SK-N-SH treated with all-trans-retinoic acid at 6 μM for 48 hours (cell line): ENCODE results near the gene USP54.

ENCODE experiments used
- ATAC-seq: fragments of 200-7000 bp; cut with Tn5 transposase; 3 replicates; pipeline ENCODE4 v1.9.1; 2020; ENCODE audit warnings: mild to moderate bottlenecking, moderate library complexity
- ARNTL ChIP-seq: fragments of 450-650 bp; formaldehyde crosslinking; IDR thresholded peaks from 2 replicates; pipeline ENCODE4 v1.5.0; 2020; ENCODE audit warnings: low read depth, mild to moderate bottlenecking, moderate library complexity, borderline replicate concordance
- CREB5 ChIP-seq: fragments of 250-450 bp; sonication (Bioruptor Pico); IDR thresholded peaks from 2 replicates; pipeline ENCODE4 v1.5.1; 2020; ENCODE audit warnings: low read depth, mild to moderate bottlenecking, moderate library complexity
- CSDC2 ChIP-seq: fragments of 250-450 bp; sonication (Bioruptor Pico); IDR thresholded peaks from 2 replicates; pipeline ENCODE4 v1.5.0; 2020; ENCODE audit warnings: mild to moderate bottlenecking, moderate library complexity
- CSRNP3 ChIP-seq: fragments of 250-450 bp; sonication (Bioruptor Pico); IDR thresholded peaks from 2 replicates; pipeline ENCODE4 v1.5.1; 2021; ENCODE audit warnings: mild to moderate bottlenecking, moderate library complexity
- ESRRG ChIP-seq: fragments of 250-450 bp; sonication (Bioruptor Pico); IDR thresholded peaks from 2 replicates; pipeline ENCODE4 v1.6.1; 2021; ENCODE audit warnings: mild to moderate bottlenecking
- GLIS3 ChIP-seq: fragments of 250-450 bp; sonication (Bioruptor Pico); IDR thresholded peaks from 2 replicates; pipeline ENCODE4 v1.5.0; 2020; ENCODE audit warnings: mild to moderate bottlenecking, moderate library complexity
- ISL1 ChIP-seq: fragments of 250-450 bp; sonication (Bioruptor Pico); IDR thresholded peaks from 2 replicates; pipeline ENCODE4 v2.1.2; 2022; ENCODE audit warnings: mild to moderate bottlenecking, moderate library complexity
- OSR1 ChIP-seq: fragments of 250-450 bp; sonication (Bioruptor Pico); IDR thresholded peaks from 2 replicates; pipeline ENCODE4 v1.8.0; 2022; ENCODE audit warnings: moderate library complexity, mild to moderate bottlenecking, inconsistent platforms
- PPARA ChIP-seq: fragments of 250-450 bp; sonication (Bioruptor Pico); IDR thresholded peaks from 2 replicates; pipeline ENCODE4 v1.5.0; 2020; ENCODE audit warnings: mild to moderate bottlenecking, borderline replicate concordance
- RARB ChIP-seq: fragments of 250-450 bp; sonication (Bioruptor Pico); IDR thresholded peaks from 2 replicates; pipeline ENCODE4 v1.8.0; 2021; ENCODE audit warnings: mild to moderate bottlenecking, moderate library complexity
- TCF4 ChIP-seq: fragments of 250-450 bp; sonication (Bioruptor Pico); IDR thresholded peaks from 2 replicates; pipeline ENCODE4 v1.8.0; 2021; ENCODE audit warnings: mild to moderate bottlenecking, moderate library complexity, borderline replicate concordance
- TOX ChIP-seq: fragments of 250-450 bp; sonication (Bioruptor Pico); IDR thresholded peaks from 2 replicates; pipeline ENCODE4 v1.8.0; 2021; ENCODE audit warnings: mild to moderate bottlenecking, moderate library complexity, borderline replicate concordance
- TSHZ2 ChIP-seq: fragments of 250-450 bp; sonication (Bioruptor Pico); IDR thresholded peaks from 2 replicates; pipeline ENCODE4 v1.5.0; 2020; ENCODE audit warnings: mild to moderate bottlenecking, moderate library complexity
- ZFP3 ChIP-seq: fragments of 250-450 bp; sonication (Bioruptor Pico); IDR thresholded peaks from 2 replicates; pipeline ENCODE4 v1.5.0; 2020; ENCODE audit warnings: mild to moderate bottlenecking, moderate library complexity
- ZFP30 ChIP-seq: fragments of 450-650 bp; formaldehyde crosslinking; IDR thresholded peaks from 2 replicates; pipeline ENCODE4 v1.5.0; 2022; ENCODE audit warnings: mild to moderate bottlenecking, moderate library complexity
- ZNF565 ChIP-seq: fragments of 450-650 bp; formaldehyde crosslinking; conservative IDR thresholded peaks from 2 replicates; pipeline ENCODE4 v1.5.0; 2020; ENCODE audit warnings: low read depth, mild to moderate bottlenecking, moderate library complexity
- ZNF70 ChIP-seq: fragments of 450-650 bp; formaldehyde crosslinking; IDR thresholded peaks from 2 replicates; pipeline ENCODE4 v1.5.0; 2020; ENCODE audit warnings: mild to moderate bottlenecking, moderate library complexity
- ZNF8 ChIP-seq: fragments of 450-650 bp; formaldehyde crosslinking; IDR thresholded peaks from 2 replicates; pipeline ENCODE4 v1.5.0; 2020; ENCODE audit warnings: mild to moderate bottlenecking, moderate library complexity

USP54 gene

GRCh38 chr10:73628405-73628804 is 37.3 kb upstream of the USP54 start:
- TF ChIP-seq TCF4 (no peak), TSHZ2 (CRISPR knock-in tag) (no peak), ZFP30 (no peak), PPARA (CRISPR knock-in tag) (no peak), ISL1 (no peak), OSR1 (no peak), ARNTL (no peak), ZNF8 (CRISPR knock-in tag) (no peak)
- no peak for ATAC-seq

GRCh38 chr10:73627300-73627699 is 36.2 kb upstream of the USP54 start:
- no peak for ATAC-seq
- TF ChIP-seq ZNF70 (CRISPR knock-in tag) (no peak), ESRRG (CRISPR knock-in tag) (no peak), TOX (CRISPR knock-in tag) (no peak), PPARA (CRISPR knock-in tag) (no peak), CSDC2 (no peak), ZNF565 (CRISPR knock-in tag) (no peak), ZFP3 (CRISPR knock-in tag) (no peak), CSRNP3 (CRISPR knock-in tag) (no peak), CREB5 (CRISPR knock-in tag) (no peak), OSR1 (no peak), RARB (CRISPR knock-in tag) (no peak), TCF4 (no peak), TSHZ2 (CRISPR knock-in tag) (no peak)

- ATAC-seq = peak; percentile 97
- TF ChIP-seq ZFP30 (no peak), CSRNP3 (CRISPR knock-in tag) (no peak), ZNF565 (CRISPR knock-in tag) (0 out of 2 replicates have a peak, but pooled peaks have one; percentile 32), CREB5 (CRISPR knock-in tag) (no peak), GLIS3 (CRISPR knock-in tag) (no peak), ISL1 (no peak)
These were observed 35.0 kb upstream of the USP54 start for GRCh38 chr10:73625884-73626752.
